GM12891 (cell line): ENCODE measurements around the gene NAT8L.

Source experiments
- POLR2A ChIP-seq: IDR thresholded peaks from 2 replicates; pipeline ENCODE4 v1.6.1; 2011; ENCODE audit warnings: low read depth, low read length, control low read depth
- POLR2AphosphoS5 ChIP-seq: IDR thresholded peaks from 2 replicates; pipeline ENCODE4 v1.6.1; 2011; ENCODE audit warnings: low read depth, low read length, control low read depth
- TAF1 ChIP-seq: IDR thresholded peaks from 2 replicates; pipeline ENCODE4 v1.6.1; 2011; ENCODE audit warnings: low read depth, low read length, control low read depth

DNA sequence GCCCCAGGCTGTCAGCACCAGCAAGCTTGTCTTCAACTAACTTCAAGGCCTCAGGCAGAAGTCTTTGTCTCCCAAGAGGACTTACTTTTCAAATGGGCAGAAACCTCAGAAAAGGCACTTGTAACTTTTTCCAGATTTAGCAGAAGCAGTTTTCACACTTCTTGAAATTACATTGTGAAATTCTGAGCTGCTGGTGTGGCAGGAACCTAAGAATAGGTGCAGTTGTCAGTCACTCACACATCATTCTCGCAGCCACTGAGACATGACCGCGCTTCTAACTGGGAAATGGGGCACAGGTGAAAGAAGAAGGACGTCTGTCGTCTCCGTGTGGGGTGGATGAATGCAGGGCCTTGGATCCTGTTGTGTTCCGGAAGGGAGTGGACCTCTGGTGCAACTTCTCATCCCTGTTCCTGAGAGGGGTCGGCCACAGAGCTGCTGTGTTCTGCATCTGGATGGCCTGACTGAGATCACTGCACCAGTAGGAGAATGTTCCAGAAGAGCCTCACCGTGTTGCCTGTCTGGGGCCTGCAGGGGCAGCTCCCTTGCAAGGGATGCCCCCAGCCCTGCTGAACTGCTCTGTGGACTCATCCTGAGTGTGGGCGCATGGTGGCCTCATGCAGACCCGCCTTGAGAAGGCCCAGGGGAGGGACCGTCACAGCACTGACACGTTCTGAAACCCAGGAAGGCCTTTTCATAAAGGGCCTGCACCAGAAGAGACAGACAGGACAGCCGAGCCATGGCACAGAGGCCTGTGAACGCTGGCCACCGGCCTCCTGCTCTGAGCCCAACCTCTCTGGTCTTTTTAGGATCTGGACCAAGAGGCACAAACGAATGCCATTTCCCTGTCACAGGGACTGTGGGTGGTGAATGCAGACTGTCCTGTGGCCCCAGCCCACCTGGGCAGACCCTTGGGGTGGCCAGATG lies 18.7 kb downstream of the NAT8L start:
- TF ChIP-seq POLR2AphosphoS5 (no peak), TAF1 (no peak), POLR2A (no peak)
